Tibial nerve (tissue), 4 donors: ENCODE results near the gene PIEZO2. TPM values are rescaled to one million over a fixed set of nuclear protein-coding genes. Genes with fewer than 3 reads are reported as not detected.

Experiments used
- DNase-seq, 2 donors: peaks; one replicate each; pipeline ENCODE4 v3.0.0-alpha.2; 2019; ENCODE audit warnings: low spot score in 2 of 2
- H3K27ac ChIP-seq, 4 donors: fragments of 200-600 bp; sonication (generic) in 3 of 4; one replicate each; pipeline ENCODE4 v1.5.1; 2017 to 2019; ENCODE audit warnings: mild to moderate bottlenecking in 1 of 4
- H3K27me3 ChIP-seq, 2 donors: fragments of 200-600 bp; sonication (generic) in 1 of 2; one replicate each; pipeline versions ENCODE4 v1.5.1 to v1.6.0; 2017 to 2019
- H3K36me3 ChIP-seq, 3 donors: fragments of 200-600 bp; sonication (generic); one replicate each; pipeline ENCODE4 v1.5.1; 2018 to 2019
- H3K4me1 ChIP-seq, 4 donors: fragments of 200-600 bp; sonication (generic) in 3 of 4; one replicate each; pipeline ENCODE4 v1.5.1; 2017 to 2019
- H3K4me3 ChIP-seq, 4 donors: fragments of 200-600 bp; sonication (generic) in 3 of 4; one replicate each; pipeline ENCODE4 v1.5.1; 2017 to 2019; ENCODE audit warnings: mild to moderate bottlenecking in 1 of 4, moderate library complexity in 1 of 4
- H3K9me3 ChIP-seq, 4 donors: fragments of 200-600 bp; sonication (generic) in 3 of 4; one replicate each; pipeline ENCODE4 v1.5.1; 2017 to 2019
- EP300 ChIP-seq, 2 donors: sonication (generic); formaldehyde crosslinking; IDR thresholded peaks; one replicate each; pipeline ENCODE4 v1.6.1; 2017; ENCODE audit warnings: antibody characterized with exemption in 2 of 2, mild to moderate bottlenecking in 1 of 2
- POLR2A ChIP-seq, 2 donors: fragments of 450-650 bp; IDR thresholded peaks; one replicate each; pipeline ENCODE4 v1.6.1; 2017; ENCODE audit warnings: antibody characterized with exemption in 2 of 2, mild to moderate bottlenecking in 2 of 2, moderate library complexity in 2 of 2
- WGBS, 2 donors: methylation state at CpG; one replicate each; pipeline ENCODE4 v1.1.5; 2018; 5-methylcytosine and 5-hydroxymethylcytosine counted together
- total RNA-seq, 4 donors: library from RNA; depleted of rRNA; stranded (reverse); fragments of >200 nt; gene quantifications; one replicate each; pipeline ENCODE4 v1.1.0, GENCODE V29; 2016
- TF ChIP-seq, protein P1 (sequence below), 5 experiments: fragments of 200-600 bp in 3 of 5; fragments of 450-650 bp in 2 of 5; sonication (generic) in 3 of 5; IDR thresholded peaks; one replicate each; pipeline ENCODE4 v1.5.1; 2016 to 2019; ENCODE audit warnings: antibody characterized with exemption in 5 of 5, mild to moderate bottlenecking in 3 of 5, moderate library complexity in 2 of 5

PIEZO2 gene
- total RNA-seq, 4 donors from 2014 or later, result 17.0 to 27.7 (median 22.3) TPM

DNA sequence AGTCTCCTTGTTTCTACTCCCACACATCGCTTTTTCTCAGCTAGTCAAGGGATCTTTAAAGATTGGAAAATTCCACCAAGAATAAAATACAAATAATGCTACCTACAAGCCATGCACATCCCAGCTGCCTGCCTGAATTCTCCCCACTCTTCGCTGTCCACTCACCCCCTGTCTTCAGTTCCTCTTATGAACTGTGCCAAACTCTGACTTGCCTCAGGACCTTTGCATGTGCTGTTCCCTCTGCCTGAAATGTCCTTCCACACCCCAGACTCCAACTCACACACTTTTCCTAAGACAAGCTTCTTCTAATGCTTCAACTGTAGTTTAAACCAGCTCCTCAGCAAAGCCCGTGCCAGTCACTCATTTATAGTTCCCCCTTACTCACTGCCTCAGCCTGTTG, 363.6 kb downstream of the PIEZO2 start:
- WGBS, 2 donors, result 64 to 66% methylated on average over 3 of the region's 3 CpGs
- no peak for DNase-seq

DNA sequence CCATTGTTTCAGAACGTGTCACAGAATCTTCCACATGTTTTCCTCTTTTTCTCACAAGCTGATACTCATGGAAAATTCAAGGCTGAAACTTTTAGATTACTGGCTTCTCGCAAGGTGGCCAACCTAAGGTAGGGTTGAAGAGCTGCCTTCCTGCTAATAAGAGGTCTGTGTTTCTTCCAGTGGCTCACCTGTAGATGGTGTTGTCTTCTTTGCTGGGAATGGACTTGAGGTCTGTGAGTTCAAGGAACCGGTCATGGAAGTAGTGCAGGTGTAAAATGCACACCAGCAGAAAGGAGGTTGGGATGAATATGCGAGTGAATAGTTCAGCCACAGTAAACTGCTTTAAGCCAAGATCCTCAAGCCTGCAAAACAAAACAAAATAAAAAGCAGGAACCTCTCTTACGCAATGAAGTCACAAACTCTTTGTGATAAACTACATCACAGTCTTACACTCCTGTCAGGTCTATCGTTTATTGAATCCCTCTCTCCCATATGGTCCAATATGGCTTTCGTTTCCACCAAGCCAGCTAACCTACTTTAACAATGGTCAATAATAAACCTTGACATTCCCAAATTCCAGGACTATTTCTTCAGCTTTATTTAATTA, 364.7 kb downstream of the PIEZO2 start:
- 80 to 83% methylated on average over 7 of the region's 7 CpGs for WGBS, 2 donors
- no peak for DNase-seq
- H3K27ac ChIP-seq, result no peak overlapping the region

More for the DNA sequence above, 363.6 kb downstream of the PIEZO2 start:
- TF ChIP-seq, protein P1, sequence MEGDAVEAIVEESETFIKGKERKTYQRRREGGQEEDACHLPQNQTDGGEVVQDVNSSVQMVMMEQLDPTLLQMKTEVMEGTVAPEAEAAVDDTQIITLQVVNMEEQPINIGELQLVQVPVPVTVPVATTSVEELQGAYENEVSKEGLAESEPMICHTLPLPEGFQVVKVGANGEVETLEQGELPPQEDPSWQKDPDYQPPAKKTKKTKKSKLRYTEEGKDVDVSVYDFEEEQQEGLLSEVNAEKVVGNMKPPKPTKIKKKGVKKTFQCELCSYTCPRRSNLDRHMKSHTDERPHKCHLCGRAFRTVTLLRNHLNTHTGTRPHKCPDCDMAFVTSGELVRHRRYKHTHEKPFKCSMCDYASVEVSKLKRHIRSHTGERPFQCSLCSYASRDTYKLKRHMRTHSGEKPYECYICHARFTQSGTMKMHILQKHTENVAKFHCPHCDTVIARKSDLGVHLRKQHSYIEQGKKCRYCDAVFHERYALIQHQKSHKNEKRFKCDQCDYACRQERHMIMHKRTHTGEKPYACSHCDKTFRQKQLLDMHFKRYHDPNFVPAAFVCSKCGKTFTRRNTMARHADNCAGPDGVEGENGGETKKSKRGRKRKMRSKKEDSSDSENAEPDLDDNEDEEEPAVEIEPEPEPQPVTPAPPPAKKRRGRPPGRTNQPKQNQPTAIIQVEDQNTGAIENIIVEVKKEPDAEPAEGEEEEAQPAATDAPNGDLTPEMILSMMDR (IDR thresholded peaks at IDR 0.05), result no peak
- TF ChIP-seq EP300 (IDR thresholded peaks at IDR 0.05), result no peak
- TF ChIP-seq POLR2A (IDR thresholded peaks at IDR 0.05), result no peak
- no peaks in the 10 kb centered on the region for H3K36me3 ChIP-seq
- H3K9me3 ChIP-seq, result no peaks in the 10 kb centered on the region
- H3K4me3 ChIP-seq, result no peak overlapping the region
- H3K27ac ChIP-seq, result no peak overlapping the region
- H3K4me1 ChIP-seq, result no peaks in the 10 kb centered on the region
- no peaks in the 10 kb centered on the region for H3K27me3 ChIP-seq

GRCh38 chr18:10783941-10784340, 365.4 kb downstream of the PIEZO2 start:
- Histone ChIP-seq H3K36me3 (no peaks in the 10 kb centered on the region), H3K27ac (no peak overlapping the region), H3K4me1 (no peaks in the 10 kb centered on the region), H3K4me3 (no peak overlapping the region), H3K9me3 (no peaks in the 10 kb centered on the region), H3K27me3 (no peaks in the 10 kb centered on the region)
- WGBS, 2 donors, result 50 to 59% methylated on average over 5 of the region's 5 CpGs
- TF ChIP-seq POLR2A (IDR thresholded peaks at IDR 0.05) (no peak), EP300 (IDR thresholded peaks at IDR 0.05) (no peak)
- TF ChIP-seq, protein P1 (IDR thresholded peaks at IDR 0.05), result no peak
- DNase-seq, result no peak

More for the DNA sequence above, 364.7 kb downstream of the PIEZO2 start:
- Histone ChIP-seq H3K4me3 (no peak overlapping the region), H3K4me1 (no peaks in the 10 kb centered on the region), H3K36me3 (no peaks in the 10 kb centered on the region), H3K9me3 (no peaks in the 10 kb centered on the region), H3K27me3 (no peaks in the 10 kb centered on the region)
- TF ChIP-seq EP300 (IDR thresholded peaks at IDR 0.05) (no peak), POLR2A (IDR thresholded peaks at IDR 0.05) (no peak)
- TF ChIP-seq, protein P1 (IDR thresholded peaks at IDR 0.05), result no peak

DNA sequence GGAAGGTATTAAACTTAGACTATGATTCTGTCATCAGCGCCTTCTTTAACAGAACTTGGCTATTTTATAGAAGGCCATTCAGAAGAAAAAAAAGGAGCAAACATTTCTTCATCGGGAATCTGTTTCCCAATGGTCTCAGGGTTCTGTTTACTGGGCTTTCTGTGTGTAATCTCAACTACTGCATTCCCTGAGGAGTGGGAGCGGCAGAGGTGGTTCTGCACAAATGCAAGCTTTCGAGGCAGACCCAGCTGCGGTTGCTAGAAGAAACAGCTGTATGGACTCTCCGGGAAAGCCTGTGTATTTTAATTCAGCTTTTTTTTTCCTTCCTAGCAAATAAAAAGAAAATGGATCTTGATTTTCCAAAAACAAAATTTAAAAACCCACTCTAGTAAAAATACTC, 372.9 kb downstream of the PIEZO2 start:
- TF ChIP-seq EP300 (IDR thresholded peaks at IDR 0.05) (no peak), POLR2A (IDR thresholded peaks at IDR 0.05) (no peak)
- TF ChIP-seq, protein P1 (IDR thresholded peaks at IDR 0.05), result no peak
- peak in 1 of 2 donors; percentile 15 for DNase-seq
- peaks cover 0 to 20% (median 0%) of the 10 kb centered on the region in 3 donors for H3K36me3 ChIP-seq
- H3K4me1 ChIP-seq, result peaks cover 0 to 5% (median 0%) of the 10 kb centered on the region in 4 donors
- WGBS, 2 donors, result 49 to 62% methylated on average over 6 of the region's 6 CpGs
- no peak overlapping the region for H3K4me3 ChIP-seq
- H3K27me3 ChIP-seq, result no peaks in the 10 kb centered on the region
- H3K27ac ChIP-seq, result no peak overlapping the region
- peaks cover 0 to 5% (median 0%) of the 10 kb centered on the region in 4 donors for H3K9me3 ChIP-seq

GRCh38 chr18:10775026-10775425, 374.3 kb downstream of the PIEZO2 start:
- Histone ChIP-seq H3K27ac (no peak overlapping the region), H3K9me3 (peaks cover 0 to 5% (median 0%) of the 10 kb centered on the region in 4 donors), H3K4me1 (peaks cover 0 to 5% (median 0%) of the 10 kb centered on the region in 4 donors), H3K36me3 (peaks cover 0 to 20% (median 0%) of the 10 kb centered on the region in 3 donors), H3K27me3 (no peaks in the 10 kb centered on the region), H3K4me3 (no peak overlapping the region)
- WGBS, 2 donors, result 80 to 82% methylated on average over 5 of the region's 5 CpGs
- DNase-seq, result no peak
- TF ChIP-seq POLR2A (IDR thresholded peaks at IDR 0.05) (no peak), EP300 (IDR thresholded peaks at IDR 0.05) (no peak)
- TF ChIP-seq, protein P1 (IDR thresholded peaks at IDR 0.05), result no peak
